ENCODE results near the gene PLA2G4D.

The PLA2G4D gene

GRCh38 chr15:42057799-42058646 is 36.3 kb downstream of the PLA2G4D start:
- Histone ChIP-seq H3K27me3 (replicated peaks; ENCODE audit: control insufficient read depth, insufficient read depth, low read length, poor library complexity, severe bottlenecking) (no peaks in the 10 kb centered on the region), H3K4me1 (ENCODE audit: control insufficient read depth, insufficient read depth, low read length, poor library complexity, severe bottlenecking) (peaks cover 4% of the 10 kb centered on the region), H3K4me3 (ENCODE audit: insufficient read depth, low read depth, low read length, poor library complexity, severe bottlenecking) (no peak overlapping the region), H3K9me3 (ENCODE audit: control insufficient read depth, low read length) (no peaks in the 10 kb centered on the region), H3K27ac (ENCODE audit: insufficient read depth, low read length, poor library complexity, severe bottlenecking) (no peak overlapping the region), H3K36me3 (ENCODE audit: control insufficient read depth, insufficient read depth, low read length) (no peaks in the 10 kb centered on the region)
- no peak for DNase-seq

- no peaks in the 10 kb centered on the region for H3K27me3 ChIP-seq (replicated peaks; ENCODE audit: control insufficient read depth, insufficient read depth, low read length, poor library complexity, severe bottlenecking)
- peaks cover 4% of the 10 kb centered on the region for H3K4me1 ChIP-seq (ENCODE audit: control insufficient read depth, insufficient read depth, low read length, poor library complexity, severe bottlenecking)
- no peak overlapping the region for H3K27ac ChIP-seq (ENCODE audit: insufficient read depth, low read length, poor library complexity, severe bottlenecking)
- DNase-seq, result peak; percentile 39 to 57 (median 53)
- no peaks in the 10 kb centered on the region for H3K36me3 ChIP-seq (ENCODE audit: control insufficient read depth, insufficient read depth, low read length)
- H3K9me3 ChIP-seq (ENCODE audit: control insufficient read depth, low read length), result no peaks in the 10 kb centered on the region
- peak overlapping the region; percentile 24 for H3K4me3 ChIP-seq (ENCODE audit: insufficient read depth, low read depth, low read length, poor library complexity, severe bottlenecking)
These were observed 37.2 kb downstream of the PLA2G4D start for GRCh38 chr15:42056934-42057798.

GRCh38 chr15:42053914-42054313 is 40.4 kb downstream of the PLA2G4D start:
- Histone ChIP-seq H3K36me3 (ENCODE audit: control insufficient read depth, insufficient read depth, low read length) (no peaks in the 10 kb centered on the region), H3K27me3 (replicated peaks; ENCODE audit: control insufficient read depth, insufficient read depth, low read length, poor library complexity, severe bottlenecking) (no peaks in the 10 kb centered on the region), H3K9me3 (ENCODE audit: control insufficient read depth, low read length) (no peaks in the 10 kb centered on the region), H3K27ac (ENCODE audit: insufficient read depth, low read length, poor library complexity, severe bottlenecking) (no peak overlapping the region), H3K4me3 (ENCODE audit: insufficient read depth, low read depth, low read length, poor library complexity, severe bottlenecking) (no peak overlapping the region), H3K4me1 (ENCODE audit: control insufficient read depth, insufficient read depth, low read length, poor library complexity, severe bottlenecking) (peaks cover 4% of the 10 kb centered on the region)
- no peak for DNase-seq

GRCh38 chr15:42053010-42053409 is 41.4 kb downstream of the PLA2G4D start:
- no peak for DNase-seq
- Histone ChIP-seq H3K4me3 (ENCODE audit: insufficient read depth, low read depth, low read length, poor library complexity, severe bottlenecking) (no peak overlapping the region), H3K9me3 (ENCODE audit: control insufficient read depth, low read length) (no peaks in the 10 kb centered on the region), H3K27ac (ENCODE audit: insufficient read depth, low read length, poor library complexity, severe bottlenecking) (no peak overlapping the region), H3K36me3 (ENCODE audit: control insufficient read depth, insufficient read depth, low read length) (no peaks in the 10 kb centered on the region), H3K27me3 (replicated peaks; ENCODE audit: control insufficient read depth, insufficient read depth, low read length, poor library complexity, severe bottlenecking) (no peaks in the 10 kb centered on the region), H3K4me1 (ENCODE audit: control insufficient read depth, insufficient read depth, low read length, poor library complexity, severe bottlenecking) (peaks cover 4% of the 10 kb centered on the region)

GRCh38 chr15:42050484-42051255 is 43.7 kb downstream of the PLA2G4D start:
- Histone ChIP-seq H3K4me1 (ENCODE audit: control insufficient read depth, insufficient read depth, low read length, poor library complexity, severe bottlenecking) (no peaks in the 10 kb centered on the region), H3K27ac (ENCODE audit: insufficient read depth, low read length, poor library complexity, severe bottlenecking) (no peak overlapping the region), H3K9me3 (ENCODE audit: control insufficient read depth, low read length) (no peaks in the 10 kb centered on the region), H3K4me3 (ENCODE audit: insufficient read depth, low read depth, low read length, poor library complexity, severe bottlenecking) (no peak overlapping the region), H3K36me3 (ENCODE audit: control insufficient read depth, insufficient read depth, low read length) (no peaks in the 10 kb centered on the region), H3K27me3 (replicated peaks; ENCODE audit: control insufficient read depth, insufficient read depth, low read length, poor library complexity, severe bottlenecking) (no peaks in the 10 kb centered on the region)
- DNase-seq, result no peak

- Histone ChIP-seq H3K36me3 (ENCODE audit: control insufficient read depth, insufficient read depth, low read length) (no peaks in the 10 kb centered on the region), H3K27ac (ENCODE audit: insufficient read depth, low read length, poor library complexity, severe bottlenecking) (no peak overlapping the region), H3K27me3 (replicated peaks; ENCODE audit: control insufficient read depth, insufficient read depth, low read length, poor library complexity, severe bottlenecking) (no peaks in the 10 kb centered on the region), H3K4me1 (ENCODE audit: control insufficient read depth, insufficient read depth, low read length, poor library complexity, severe bottlenecking) (no peaks in the 10 kb centered on the region), H3K4me3 (ENCODE audit: insufficient read depth, low read depth, low read length, poor library complexity, severe bottlenecking) (no peak overlapping the region), H3K9me3 (ENCODE audit: control insufficient read depth, low read length) (no peaks in the 10 kb centered on the region)
- DNase-seq, result no peak
These were observed 45.6 kb downstream of the PLA2G4D start for GRCh38 chr15:42048821-42049200.

DNA sequence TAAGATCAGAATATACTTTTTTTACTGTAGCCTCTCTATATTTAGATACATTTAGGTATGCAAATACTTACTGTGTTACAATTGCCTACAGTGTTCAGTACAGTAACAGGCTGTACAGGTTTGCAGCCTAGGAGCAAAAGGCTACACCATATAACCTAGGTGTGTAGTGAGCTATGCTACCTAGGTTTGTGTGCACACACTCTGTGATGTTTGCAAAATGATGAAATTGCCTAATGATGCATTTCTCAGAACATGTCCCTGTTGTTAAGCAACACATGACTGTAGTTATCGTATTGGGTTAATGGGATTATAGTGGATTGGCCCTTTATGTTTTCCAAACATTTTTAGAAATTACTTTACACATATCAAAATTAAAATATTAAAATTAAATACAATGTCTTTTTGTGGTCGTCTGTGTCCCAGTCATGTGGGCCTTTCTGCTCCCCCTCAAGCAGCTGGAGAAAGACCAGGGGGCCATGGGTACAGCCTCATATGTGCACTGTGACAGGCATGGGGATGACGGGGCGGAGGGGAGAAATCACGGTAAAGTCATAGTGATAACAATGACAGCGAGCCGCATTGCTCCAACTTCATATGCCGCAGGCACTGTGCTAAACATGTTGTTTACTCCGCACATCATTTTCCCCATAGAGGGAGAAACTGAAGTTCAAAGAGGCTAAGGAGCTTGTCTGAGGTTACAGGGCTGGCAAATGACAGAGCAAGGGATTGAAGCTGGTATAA is 46.1 kb downstream of the PLA2G4D start:
- H3K4me3 ChIP-seq (ENCODE audit: insufficient read depth, low read depth, low read length, poor library complexity, severe bottlenecking), result no peak overlapping the region
- no peaks in the 10 kb centered on the region for H3K4me1 ChIP-seq (ENCODE audit: control insufficient read depth, insufficient read depth, low read length, poor library complexity, severe bottlenecking)
- H3K27ac ChIP-seq (ENCODE audit: insufficient read depth, low read length, poor library complexity, severe bottlenecking), result no peak overlapping the region
- H3K36me3 ChIP-seq (ENCODE audit: control insufficient read depth, insufficient read depth, low read length), result no peaks in the 10 kb centered on the region
- no peaks in the 10 kb centered on the region for H3K27me3 ChIP-seq (replicated peaks; ENCODE audit: control insufficient read depth, insufficient read depth, low read length, poor library complexity, severe bottlenecking)
- no peaks in the 10 kb centered on the region for H3K9me3 ChIP-seq (ENCODE audit: control insufficient read depth, low read length)
- no peak for DNase-seq

DNA sequence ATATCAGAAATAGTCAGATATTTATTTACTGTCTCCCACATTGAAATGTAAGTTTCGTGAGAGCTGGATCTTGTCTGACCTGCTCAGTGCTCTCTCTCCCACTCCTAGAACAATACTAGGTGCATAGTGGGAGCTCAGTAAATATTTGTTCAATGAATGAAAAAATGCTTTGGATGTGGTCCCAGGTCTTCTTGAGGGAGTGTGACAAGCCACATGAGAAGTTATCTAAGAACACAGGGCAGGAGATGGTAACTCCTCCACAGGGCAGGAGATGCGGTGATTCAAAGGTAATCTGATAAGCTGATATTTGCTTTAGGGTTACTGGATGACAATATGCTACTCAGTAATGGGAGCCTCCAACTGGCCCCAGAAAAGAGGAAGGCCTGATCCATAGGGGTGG is 47.8 kb downstream of the PLA2G4D start:
- Histone ChIP-seq H3K4me3 (ENCODE audit: insufficient read depth, low read depth, low read length, poor library complexity, severe bottlenecking) (no peak overlapping the region), H3K27ac (ENCODE audit: insufficient read depth, low read length, poor library complexity, severe bottlenecking) (no peak overlapping the region), H3K36me3 (ENCODE audit: control insufficient read depth, insufficient read depth, low read length) (no peaks in the 10 kb centered on the region), H3K4me1 (ENCODE audit: control insufficient read depth, insufficient read depth, low read length, poor library complexity, severe bottlenecking) (no peaks in the 10 kb centered on the region), H3K9me3 (ENCODE audit: control insufficient read depth, low read length) (no peaks in the 10 kb centered on the region), H3K27me3 (replicated peaks; ENCODE audit: control insufficient read depth, insufficient read depth, low read length, poor library complexity, severe bottlenecking) (no peaks in the 10 kb centered on the region)
- DNase-seq, result no peak

GRCh38 chr15:42045211-42045615 is 49.1 kb downstream of the PLA2G4D start:
- Histone ChIP-seq H3K4me1 (ENCODE audit: control insufficient read depth, insufficient read depth, low read length, poor library complexity, severe bottlenecking) (no peaks in the 10 kb centered on the region), H3K27me3 (replicated peaks; ENCODE audit: control insufficient read depth, insufficient read depth, low read length, poor library complexity, severe bottlenecking) (no peaks in the 10 kb centered on the region), H3K27ac (ENCODE audit: insufficient read depth, low read length, poor library complexity, severe bottlenecking) (no peak overlapping the region), H3K9me3 (ENCODE audit: control insufficient read depth, low read length) (no peaks in the 10 kb centered on the region), H3K4me3 (ENCODE audit: insufficient read depth, low read depth, low read length, poor library complexity, severe bottlenecking) (no peak overlapping the region), H3K36me3 (ENCODE audit: control insufficient read depth, insufficient read depth, low read length) (no peaks in the 10 kb centered on the region)
- DNase-seq, result no peak

Measured in effector memory CD4-positive, alpha-beta T cell (primary cell).